Activated naive CD4-positive, alpha-beta T cell treated with anti-CD3 and anti-CD28 coated beads for 36 hours (primary cell): ENCODE data around the gene FAM24B. TPM values are rescaled to one million over a fixed set of nuclear protein-coding genes. Genes with fewer than 3 reads are reported as not detected.
"Not testable (repeated sequence)": the region's sequence is repeated elsewhere in the genome, so short reads cannot be mapped to it uniquely, and the experiment has no call there.

Experiments used
- CTCF ChIA-PET: fragments of 350-600 bp; sonication (Branson Sonifier 250); formaldehyde crosslinking; loops from one replicate; lab custom pipeline; 2021; ENCODE audit warnings: antibody characterized with exemption; lab: Charles Lee
- DNase-seq: peaks from one replicate; pipeline ENCODE4 v3.0.0-alpha.2; 2020
- H3K27ac Mint-ChIP-seq: one replicate; pipeline ENCODE4 v1.8.0; 2021; ENCODE audit warnings: mild to moderate bottlenecking, mixed read lengths
- H3K27me3 Mint-ChIP-seq: one replicate; pipeline ENCODE4 v1.8.0; 2021; ENCODE audit warnings: low read depth, mixed read lengths
- H3K36me3 Mint-ChIP-seq: one replicate; pipeline ENCODE4 v1.8.0; 2021; ENCODE audit warnings: low read depth, mixed read lengths
- H3K4me1 Mint-ChIP-seq: one replicate; pipeline ENCODE4 v1.8.0; 2021; ENCODE audit warnings: low read depth, mixed read lengths
- H3K4me3 Mint-ChIP-seq: one replicate; pipeline ENCODE4 v1.8.0; 2021; ENCODE audit warnings: mild to moderate bottlenecking, moderate library complexity, mixed read lengths
- H3K9me3 Mint-ChIP-seq: one replicate; pipeline ENCODE4 v1.8.0; 2021; ENCODE audit warnings: mixed read lengths
- intact Hi-C: fragments of 100-400 bp; cut with micrococcal nuclease; formaldehyde crosslinking; loops from one replicate; pipeline ENCODE4 v1.15.1; 2023
- total RNA-seq, 2 experiments: library from RNA; stranded (reverse); gene quantifications; one replicate each; pipeline ENCODE4 v1.2.3, GENCODE V29; 2021

Gene FAM24B, protein sequence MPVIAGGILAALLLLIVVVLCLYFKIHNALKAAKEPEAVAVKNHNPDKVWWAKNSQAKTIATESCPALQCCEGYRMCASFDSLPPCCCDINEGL
- 1 to 10 TPM; 8.0 to 8.1 TPM for total RNA-seq

DNA sequence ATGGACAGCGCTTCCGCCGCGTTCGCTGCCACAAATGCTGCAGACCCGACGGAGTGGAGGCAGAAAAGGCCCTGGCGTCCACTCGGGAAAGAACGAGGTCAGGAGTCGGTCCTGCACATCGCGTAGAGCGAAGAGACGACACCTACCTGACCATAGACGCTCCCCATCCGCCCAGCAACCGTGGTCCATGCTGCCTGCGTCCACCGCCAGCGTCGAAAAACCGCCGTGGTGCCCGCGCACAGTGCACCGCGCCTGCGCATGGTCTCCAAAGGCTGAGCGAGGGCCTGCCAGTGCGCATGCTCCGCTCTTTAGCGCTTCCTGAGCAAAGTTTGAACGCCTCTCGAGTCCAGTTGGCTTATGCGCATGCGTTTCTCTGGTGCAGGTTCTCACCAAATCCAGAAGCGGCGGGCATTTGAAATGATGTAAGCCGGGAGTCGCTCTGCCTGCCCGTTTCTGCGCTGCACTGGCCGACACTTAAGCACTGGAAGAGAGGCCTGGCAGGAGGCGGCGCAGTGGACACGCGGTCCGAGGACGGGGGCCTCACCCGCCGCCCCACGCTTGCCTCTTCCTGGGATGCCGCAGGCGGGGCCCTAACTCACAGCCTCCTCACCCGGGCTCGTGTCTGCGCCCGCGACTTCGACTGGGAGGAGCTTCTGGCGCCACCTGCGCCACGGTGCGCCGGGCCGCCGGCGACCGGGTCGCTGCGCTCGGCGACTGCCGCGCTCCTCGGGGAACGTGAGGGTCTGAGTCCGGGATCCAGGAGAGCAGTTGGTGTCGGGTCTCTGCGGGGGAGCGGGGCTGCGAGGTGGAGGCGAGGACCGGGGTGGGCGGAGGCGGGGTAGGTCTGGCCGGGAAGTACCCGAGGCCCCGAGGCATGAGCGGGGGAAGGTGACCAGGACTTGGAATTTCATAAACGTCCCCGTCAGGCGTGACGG, at the start of gene FAM24B:
TSS of gene FAM24B (minus strand) at position 243 of the 935 bp plus-strand sequence. CDS start 29,066 bp downstream, outside the sequence.
- Mint-ChIP-seq H3K36me3 (peaks cover 36% of the 10 kb centered on the region), H3K4me1 (peaks cover 45% of the 10 kb centered on the region), H3K9me3 (no peaks in the 10 kb centered on the region), H3K27ac (peak within 1 kb of the TSS; percentile 90), H3K4me3 (peak within 1 kb of the TSS; percentile 82), H3K27me3 (peaks cover 3% of the 10 kb centered on the region)
- peak; percentile 95 for DNase-seq
- CTCF ChIA-PET: no interaction called here
- intact Hi-C loops: loop anchor here (1.0 to 2.0 kb wide), 7 partner anchors 33 to 505 kb away; partner anchors contain the start of genes BUB3, C10orf88, IKZF5 and PLEKHA1

DNA sequence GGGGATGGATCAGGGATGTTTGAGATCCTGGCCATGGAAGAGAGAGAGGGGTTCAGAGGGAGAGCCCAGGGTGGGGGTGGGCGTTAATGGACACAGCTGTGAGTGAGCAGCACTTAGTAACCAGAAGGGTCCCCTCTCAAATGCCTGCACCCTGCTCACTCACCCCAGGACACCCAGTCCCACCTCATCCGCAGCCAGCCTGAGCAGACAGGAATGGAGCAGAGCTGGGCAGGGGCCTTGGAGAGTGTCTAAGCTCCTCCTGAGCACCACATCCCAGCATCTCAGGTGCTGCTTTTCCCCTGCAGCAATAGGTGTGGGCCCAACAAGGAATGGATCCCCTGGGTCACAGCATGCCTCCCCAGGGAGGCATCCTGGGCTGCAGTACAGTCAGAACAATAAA, 36.3 kb upstream of the FAM24B start:
- no peak overlapping the region for H3K27ac Mint-ChIP-seq
- peaks cover 2% of the 10 kb centered on the region for H3K36me3 Mint-ChIP-seq
- no peak overlapping the region for H3K4me3 Mint-ChIP-seq
- H3K9me3 Mint-ChIP-seq: no peaks in the 10 kb centered on the region
- CTCF ChIA-PET: no interaction called here
- no peak for DNase-seq
- intact Hi-C loops: no loop called here
- H3K4me1 Mint-ChIP-seq: no peaks in the 10 kb centered on the region
- peaks cover 7% of the 10 kb centered on the region for H3K27me3 Mint-ChIP-seq

DNA sequence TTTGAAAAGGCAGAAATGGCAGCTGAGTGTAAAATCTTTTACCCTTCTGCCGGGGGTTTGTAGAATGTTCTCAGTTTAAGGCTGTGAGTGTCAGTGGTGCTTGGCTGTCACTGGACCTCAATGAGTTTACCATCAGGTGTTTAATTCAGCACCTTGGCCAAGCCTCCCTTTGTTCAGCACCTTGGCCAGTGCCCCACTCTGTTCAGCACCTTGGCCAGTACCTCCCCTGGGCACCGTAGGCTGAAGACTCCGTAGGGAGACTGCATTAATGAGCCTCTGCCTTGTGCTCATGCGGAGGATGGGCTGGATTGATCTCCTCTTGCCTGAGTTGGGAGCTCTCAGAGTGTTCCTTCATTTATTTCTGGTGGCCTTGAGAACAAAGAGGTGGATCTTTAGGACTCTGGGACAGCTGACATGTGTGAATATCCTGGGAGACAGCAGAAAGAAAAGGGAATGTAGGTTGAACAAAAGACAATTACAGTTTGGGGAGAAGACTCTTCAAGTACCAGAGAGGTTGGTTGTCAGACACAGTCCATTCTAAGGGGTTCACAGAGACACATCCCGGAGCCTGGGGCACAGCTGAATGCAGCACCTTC, 32.6 kb upstream of the FAM24B start:
- H3K36me3 Mint-ChIP-seq: peaks cover 2% of the 10 kb centered on the region
- H3K4me1 Mint-ChIP-seq: no peaks in the 10 kb centered on the region
- intact Hi-C loops: loop anchor here (2.0 kb wide), 1 partner anchor 33 kb away; the partner anchor contains the start of gene FAM24B
- H3K4me3 Mint-ChIP-seq: no peak overlapping the region
- CTCF ChIA-PET: no interaction called here
- no peak overlapping the region for H3K27ac Mint-ChIP-seq
- no peaks in the 10 kb centered on the region for H3K9me3 Mint-ChIP-seq
- H3K27me3 Mint-ChIP-seq: peaks cover 8% of the 10 kb centered on the region
- DNase-seq: peak; percentile 74

DNA sequence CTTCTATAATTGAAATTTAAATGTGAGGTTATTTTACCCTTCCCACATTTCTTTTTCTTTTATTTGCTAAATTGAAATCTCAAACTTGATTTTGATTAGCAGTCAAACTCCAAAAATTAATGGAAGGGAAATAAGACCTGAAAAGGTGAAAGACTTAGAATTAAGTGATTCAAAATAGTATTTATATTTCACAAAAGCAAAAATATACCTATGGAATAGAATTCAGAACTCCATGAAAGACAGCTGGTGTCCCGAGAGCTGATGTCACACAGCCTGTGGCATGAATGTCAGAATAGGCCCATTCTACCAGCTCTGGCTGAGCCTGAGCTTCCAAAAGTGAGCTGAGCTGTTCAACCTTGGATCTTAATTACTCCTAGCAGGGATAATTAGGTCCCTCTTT, 30.9 kb upstream of the FAM24B start, which contains the start of gene FAM24A:
TSS of gene FAM24A (plus strand) at position 301 of the 400 bp plus-strand sequence. CDS start 1,025 bp downstream, outside the sequence.
- Mint-ChIP-seq H3K4me1 (no peaks in the 10 kb centered on the region), H3K4me3 (no peak within 1 kb of the TSS), H3K27ac (no peak within 1 kb of the TSS), H3K36me3 (no peaks in the 10 kb centered on the region), H3K27me3 (peaks cover 11% of the 10 kb centered on the region), H3K9me3 (no peaks in the 10 kb centered on the region)
- DNase-seq: no peak
- CTCF ChIA-PET: no interaction called here
- intact Hi-C loops: no loop called here

DNA sequence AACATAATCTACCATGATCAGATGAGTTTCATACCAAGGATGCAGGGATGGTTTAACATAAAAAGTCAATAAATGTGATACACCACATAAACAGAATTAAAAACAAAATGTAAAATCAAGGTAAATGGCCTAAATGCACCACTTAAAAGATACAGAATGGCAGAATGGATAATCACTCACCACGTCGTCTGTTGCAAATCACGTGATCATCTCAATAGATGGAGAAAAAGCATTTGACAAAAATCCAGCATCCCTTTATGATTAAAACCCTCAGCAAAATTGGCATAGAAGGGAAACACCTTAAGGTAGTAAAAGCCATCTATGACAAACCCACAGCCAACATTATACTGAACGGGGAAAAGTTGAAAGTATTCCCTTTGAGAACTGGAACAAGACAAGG, 24.5 kb upstream of the FAM24B start:
- peaks cover 30% of the 10 kb centered on the region for H3K27me3 Mint-ChIP-seq
- intact Hi-C loops, CTCF ChIA-PET, H3K4me3 Mint-ChIP-seq, H3K27ac Mint-ChIP-seq, H3K4me1 Mint-ChIP-seq, DNase-seq, H3K36me3 Mint-ChIP-seq: not testable (repeated sequence)
- peaks cover 11% of the 10 kb centered on the region for H3K9me3 Mint-ChIP-seq

DNA sequence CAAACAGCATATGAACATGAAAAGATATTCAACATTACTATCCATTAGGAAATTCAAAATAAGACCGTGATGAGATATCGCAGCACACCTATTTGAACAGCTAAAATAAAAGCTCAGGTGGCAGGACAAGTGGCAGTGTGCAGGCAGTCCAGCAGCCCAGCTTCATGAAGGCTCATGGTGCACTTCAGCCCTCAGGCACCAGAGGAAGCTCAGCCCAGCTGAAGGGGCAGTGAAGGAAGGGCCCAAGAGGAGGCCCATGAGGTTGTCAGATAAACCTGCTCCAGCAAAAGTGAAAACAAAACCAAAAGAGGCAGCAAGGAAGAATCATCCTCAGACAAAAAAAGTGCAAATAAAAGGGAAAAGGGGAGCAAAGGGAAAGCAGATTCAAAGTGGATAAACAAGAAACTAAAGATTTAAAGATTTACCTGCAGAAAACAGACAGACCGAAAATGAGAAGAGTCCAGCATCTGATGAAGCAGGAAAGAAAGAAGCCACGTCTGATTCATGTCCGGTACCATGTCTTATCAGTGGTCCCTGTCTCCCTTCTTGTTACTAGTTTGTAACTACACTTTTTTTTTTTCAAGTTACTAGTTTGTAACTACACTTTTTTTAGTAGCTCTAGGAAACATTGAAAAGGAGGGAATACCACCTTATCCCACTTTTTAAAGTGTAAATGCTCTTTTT, 15.0 kb upstream of the FAM24B start:
- H3K9me3 Mint-ChIP-seq: peaks cover 1% of the 10 kb centered on the region
- intact Hi-C loops: no loop called here
- peaks cover 15% of the 10 kb centered on the region for H3K36me3 Mint-ChIP-seq
- H3K4me3 Mint-ChIP-seq: no peak overlapping the region
- CTCF ChIA-PET: no interaction called here
- H3K27ac Mint-ChIP-seq: no peak overlapping the region
- H3K4me1 Mint-ChIP-seq: peaks cover 3% of the 10 kb centered on the region
- no peaks in the 10 kb centered on the region for H3K27me3 Mint-ChIP-seq
- no peak for DNase-seq

- H3K9me3 Mint-ChIP-seq: no peaks in the 10 kb centered on the region
- CTCF ChIA-PET: no interaction called here
- peaks cover 3% of the 10 kb centered on the region for H3K27me3 Mint-ChIP-seq
- DNase-seq: no peak
- H3K36me3 Mint-ChIP-seq: peaks cover 25% of the 10 kb centered on the region
- H3K4me3 Mint-ChIP-seq: no peak overlapping the region
- intact Hi-C loops: no loop called here
- no peak overlapping the region for H3K27ac Mint-ChIP-seq
- H3K4me1 Mint-ChIP-seq: peaks cover 19% of the 10 kb centered on the region
Observed at GRCh38 chr10:122884166-122884565, 4.8 kb upstream of the FAM24B start.

DNA sequence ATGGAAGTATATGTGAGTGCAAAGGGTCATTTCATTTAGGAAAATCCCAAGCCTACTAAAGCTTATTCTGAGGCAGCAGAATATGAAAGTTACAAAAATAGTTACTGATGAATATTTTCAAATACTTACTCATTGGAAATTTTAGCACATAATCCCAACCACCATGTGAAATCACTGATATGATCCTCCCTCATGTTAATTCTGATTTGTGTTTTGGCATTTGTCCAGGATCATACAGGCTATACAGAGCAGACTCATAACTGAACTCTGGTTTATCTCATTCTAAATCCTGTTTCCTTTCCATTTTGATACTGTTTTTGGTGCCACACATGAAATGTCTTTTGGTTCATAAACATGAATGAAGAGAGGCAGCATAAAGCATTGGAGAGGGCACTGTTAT, 3.4 kb upstream of the FAM24B start:
- Mint-ChIP-seq H3K4me3 (no peak overlapping the region), H3K9me3 (no peaks in the 10 kb centered on the region), H3K27ac (no peak overlapping the region), H3K4me1 (peaks cover 32% of the 10 kb centered on the region), H3K36me3 (peaks cover 27% of the 10 kb centered on the region), H3K27me3 (peaks cover 3% of the 10 kb centered on the region)
- intact Hi-C loops: no loop called here
- CTCF ChIA-PET: no interaction called here
- no peak for DNase-seq

GRCh38 chr10:122878799-122879338, 512 bp downstream of the FAM24B start:
- intact Hi-C loops: loop anchor here (1.0 to 2.0 kb wide), 7 partner anchors 34 to 505 kb away; partner anchors contain the start of genes BUB3, C10orf88, IKZF5 and PLEKHA1
- no peaks in the 10 kb centered on the region for H3K9me3 Mint-ChIP-seq
- peak overlapping the region; percentile 90 for H3K27ac Mint-ChIP-seq
- peaks cover 46% of the 10 kb centered on the region for H3K4me1 Mint-ChIP-seq
- CTCF ChIA-PET: no interaction called here
- DNase-seq: no peak
- H3K4me3 Mint-ChIP-seq: peak overlapping the region; percentile 82
- H3K27me3 Mint-ChIP-seq: peaks cover 3% of the 10 kb centered on the region
- H3K36me3 Mint-ChIP-seq: peaks cover 39% of the 10 kb centered on the region

DNA sequence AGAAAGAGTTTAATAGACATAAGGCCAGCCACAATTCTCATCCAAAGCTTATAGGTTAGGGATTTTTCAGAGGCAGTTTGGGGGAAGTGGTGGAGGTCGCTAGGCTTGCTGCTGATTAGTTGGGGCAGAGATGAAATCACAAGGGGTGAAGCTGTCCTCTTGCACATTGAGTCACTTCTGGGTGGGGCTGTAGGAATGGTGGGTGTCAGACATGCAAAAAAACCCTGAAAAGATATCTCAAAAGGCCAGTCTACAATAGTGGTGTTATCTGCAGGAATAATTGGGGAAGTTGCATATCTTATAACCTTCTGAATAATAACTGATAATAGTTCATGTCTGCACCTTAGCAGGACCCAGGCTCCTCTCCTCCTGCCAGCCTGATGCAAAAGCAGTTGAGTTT, 2.1 kb downstream of the FAM24B start:
- H3K4me3 Mint-ChIP-seq: peak overlapping the region; percentile 82
- peaks cover 39% of the 10 kb centered on the region for H3K4me1 Mint-ChIP-seq
- intact Hi-C loops: no loop called here
- DNase-seq: no peak
- H3K9me3 Mint-ChIP-seq: no peaks in the 10 kb centered on the region
- H3K27ac Mint-ChIP-seq: no peak overlapping the region
- CTCF ChIA-PET: interaction anchor here (0.6 kb wide), 1 partner anchor 1886 kb away, joined by 3 read pairs; no protein-coding TSS in a partner anchor
- peaks cover 3% of the 10 kb centered on the region for H3K27me3 Mint-ChIP-seq
- peaks cover 41% of the 10 kb centered on the region for H3K36me3 Mint-ChIP-seq

- no peak for DNase-seq
- Mint-ChIP-seq H3K27ac (no peak overlapping the region), H3K36me3 (peaks cover 46% of the 10 kb centered on the region), H3K4me3 (no peak overlapping the region), H3K9me3 (peaks cover 2% of the 10 kb centered on the region), H3K27me3 (peaks cover 3% of the 10 kb centered on the region), H3K4me1 (peaks cover 39% of the 10 kb centered on the region)
- intact Hi-C loops: no loop called here
- CTCF ChIA-PET: no interaction called here
Observed at GRCh38 chr10:122876467-122876855, 2.9 kb downstream of the FAM24B start.
